HG03439 (cell line): Measurements from ENCODE around the gene CUTC.
A peak's percentile ranks its signal among the peaks of the same experiment; 100 is the strongest.
"Not testable (repeated sequence)": the region's sequence is repeated elsewhere in the genome, so short reads cannot be mapped to it uniquely, and the experiment has no call there.

Experiments used
- ATAC-seq: cut with Tn5 transposase; IDR thresholded peaks from one replicate; pipeline ENCODE4 v1.9.1; 2021; ENCODE audit warnings: mild to moderate bottlenecking, moderate library complexity; ENCODE audit not compliant: unreplicated experiment

CUTC gene

GRCh38 chr10:99732033-99732842, at the start of gene CUTC, which contains the start of gene COX15:
CUTC (plus strand) TSS chr10:99732234; CDS start chr10:99732349, 115 bp downstream.
COX15 (minus strand) TSS chr10:99732127; CDS start chr10:99732049, 78 bp downstream.
- ATAC-seq, result peak; percentile 90

GRCh38 chr10:99682752-99683151, 49.3 kb upstream of the CUTC start:
- ATAC-seq, result no peak

- ATAC-seq, result no peak
These were observed 46.5 kb upstream of the CUTC start for GRCh38 chr10:99685597-99685967.

GRCh38 chr10:99689461-99689860, 42.6 kb upstream of the CUTC start:
- ATAC-seq, result no peak

GRCh38 chr10:99693933-99694583, 38.0 kb upstream of the CUTC start:
- no peak for ATAC-seq

GRCh38 chr10:99695761-99696160, 36.3 kb upstream of the CUTC start:
- no peak for ATAC-seq

GRCh38 chr10:99698504-99699080, 33.4 kb upstream of the CUTC start:
- ATAC-seq, result no peak

- no peak for ATAC-seq
These were observed 31.4 kb upstream of the CUTC start for GRCh38 chr10:99700649-99701048.

- no peak for ATAC-seq
These were observed 23.5 kb upstream of the CUTC start for GRCh38 chr10:99708428-99709012.

- peak; percentile 80 for ATAC-seq
These were observed 22.4 kb upstream of the CUTC start for GRCh38 chr10:99709480-99710229.

GRCh38 chr10:99711129-99711719, 20.8 kb upstream of the CUTC start:
- peak; percentile 46 for ATAC-seq

- ATAC-seq, result no peak
These were observed 17.6 kb upstream of the CUTC start for GRCh38 chr10:99714446-99714845.

- no peak for ATAC-seq
These were observed 11.6 kb upstream of the CUTC start for GRCh38 chr10:99720387-99720786.

- no peak for ATAC-seq
These were observed 2.0 kb upstream of the CUTC start for GRCh38 chr10:99730026-99730425.

GRCh38 chr10:99731306-99732032, 565 bp upstream of the CUTC start:
- peak; percentile 41 for ATAC-seq

GRCh38 chr10:99733366-99733765, 1.3 kb downstream of the CUTC start:
- no peak for ATAC-seq

GRCh38 chr10:99734111-99734510, 2.1 kb downstream of the CUTC start:
- not testable (repeated sequence) for ATAC-seq

GRCh38 chr10:99740260-99740659, 8.2 kb downstream of the CUTC start:
- ATAC-seq, result no peak

- no peak for ATAC-seq
These were observed 9.0 kb downstream of the CUTC start for GRCh38 chr10:99740933-99741559.
